Bronchial epithelial cell (primary cell): ENCODE results near the gene DNAAF5. TPM values are rescaled to one million over a fixed set of nuclear protein-coding genes. Genes with fewer than 3 reads are reported as not detected.

Source experiments
- DNase-seq: peaks from one replicate; pipeline ENCODE4 v3.0.0-alpha.2; 2010; ENCODE audit warnings: low read depth
- FAIRE-seq: peaks from 2 replicates; lab custom pipeline; 2011; peaks lifted over from hg19 to GRCh38; lab: Jason Lieb, UNC
- H3K27me3 ChIP-seq: 2 replicates; pipeline ENCODE4 v1.5.1; 2011; ENCODE audit warnings: low read length; ENCODE audit not compliant: control insufficient read depth, insufficient read depth
- H3K36me3 ChIP-seq: 2 replicates; pipeline ENCODE4 v1.5.1; 2011; ENCODE audit warnings: low read length; ENCODE audit not compliant: control insufficient read depth, insufficient read depth
- H3K4me3 ChIP-seq: 2 replicates; pipeline ENCODE4 v1.5.1; 2011; ENCODE audit warnings: mild to moderate bottlenecking, low read depth, low read length, control low read depth
- total RNA-seq: library from RNA; depleted of rRNA; stranded (reverse); fragments of >200 nt; gene quantifications from 2 replicates; pipeline ENCODE4 v1.2.1, GENCODE V29; 2014
- TF ChIP-seq, protein P1 (sequence below): IDR thresholded peaks from 2 replicates; pipeline ENCODE4 v1.5.1; 2011; ENCODE audit warnings: mild to moderate bottlenecking, moderate library complexity, low read length, control low read depth, inconsistent platforms; ENCODE audit not compliant: insufficient read depth, severe bottlenecking

The DNAAF5 gene
- total RNA-seq = 9.6 and 9.7 TPM in 2 replicates

DNA sequence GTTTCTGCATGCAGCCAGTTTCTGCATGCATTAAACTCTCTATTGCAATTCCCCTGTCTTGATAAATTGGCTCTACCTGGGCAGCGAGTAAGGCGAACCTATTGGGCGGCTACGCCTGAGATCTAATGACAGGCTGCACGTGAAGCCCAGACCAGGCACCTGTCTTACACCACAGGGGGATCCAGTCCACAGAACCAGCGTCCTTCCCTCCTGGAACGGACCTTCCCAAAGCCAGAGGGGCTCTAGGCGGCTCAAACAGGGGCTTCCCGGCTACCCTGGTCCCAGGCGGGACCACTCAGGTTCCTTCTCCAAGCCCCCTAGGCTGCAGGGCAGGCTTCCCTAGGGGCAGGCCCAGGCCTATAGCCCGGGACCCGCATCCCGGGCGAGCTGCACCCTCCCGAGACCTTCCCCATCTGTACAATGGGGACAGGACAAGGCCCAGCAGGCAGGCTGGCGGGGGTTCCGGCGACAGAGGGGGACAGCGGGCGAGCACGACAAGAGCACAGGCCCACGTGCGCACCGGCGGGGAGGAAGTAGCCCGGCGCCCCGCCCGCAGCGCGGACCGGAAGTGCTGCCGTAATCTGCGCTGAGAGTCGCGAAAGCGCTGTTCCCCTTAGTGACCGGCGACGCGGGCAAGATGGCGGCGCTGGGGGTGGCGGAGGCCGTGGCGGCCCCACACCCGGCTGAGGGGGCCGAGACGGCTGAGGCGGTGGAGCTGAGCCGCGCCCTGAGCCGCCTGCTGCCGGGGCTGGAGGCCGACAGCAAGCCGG, at the start of gene DNAAF5:
TSS of gene DNAAF5 (plus strand) at position 616 of the 770 bp plus-strand sequence. CDS start at position 638, 22 bp downstream.
- DNase-seq (peak; percentile 59), FAIRE-seq (no peak)
- Histone ChIP-seq H3K4me3 (peak within 1 kb of the TSS; percentile 48), H3K36me3 (no peaks in the 10 kb centered on the region), H3K27me3 (no peaks in the 10 kb centered on the region)
- TF ChIP-seq, protein P1, sequence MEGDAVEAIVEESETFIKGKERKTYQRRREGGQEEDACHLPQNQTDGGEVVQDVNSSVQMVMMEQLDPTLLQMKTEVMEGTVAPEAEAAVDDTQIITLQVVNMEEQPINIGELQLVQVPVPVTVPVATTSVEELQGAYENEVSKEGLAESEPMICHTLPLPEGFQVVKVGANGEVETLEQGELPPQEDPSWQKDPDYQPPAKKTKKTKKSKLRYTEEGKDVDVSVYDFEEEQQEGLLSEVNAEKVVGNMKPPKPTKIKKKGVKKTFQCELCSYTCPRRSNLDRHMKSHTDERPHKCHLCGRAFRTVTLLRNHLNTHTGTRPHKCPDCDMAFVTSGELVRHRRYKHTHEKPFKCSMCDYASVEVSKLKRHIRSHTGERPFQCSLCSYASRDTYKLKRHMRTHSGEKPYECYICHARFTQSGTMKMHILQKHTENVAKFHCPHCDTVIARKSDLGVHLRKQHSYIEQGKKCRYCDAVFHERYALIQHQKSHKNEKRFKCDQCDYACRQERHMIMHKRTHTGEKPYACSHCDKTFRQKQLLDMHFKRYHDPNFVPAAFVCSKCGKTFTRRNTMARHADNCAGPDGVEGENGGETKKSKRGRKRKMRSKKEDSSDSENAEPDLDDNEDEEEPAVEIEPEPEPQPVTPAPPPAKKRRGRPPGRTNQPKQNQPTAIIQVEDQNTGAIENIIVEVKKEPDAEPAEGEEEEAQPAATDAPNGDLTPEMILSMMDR = no peak

DNA sequence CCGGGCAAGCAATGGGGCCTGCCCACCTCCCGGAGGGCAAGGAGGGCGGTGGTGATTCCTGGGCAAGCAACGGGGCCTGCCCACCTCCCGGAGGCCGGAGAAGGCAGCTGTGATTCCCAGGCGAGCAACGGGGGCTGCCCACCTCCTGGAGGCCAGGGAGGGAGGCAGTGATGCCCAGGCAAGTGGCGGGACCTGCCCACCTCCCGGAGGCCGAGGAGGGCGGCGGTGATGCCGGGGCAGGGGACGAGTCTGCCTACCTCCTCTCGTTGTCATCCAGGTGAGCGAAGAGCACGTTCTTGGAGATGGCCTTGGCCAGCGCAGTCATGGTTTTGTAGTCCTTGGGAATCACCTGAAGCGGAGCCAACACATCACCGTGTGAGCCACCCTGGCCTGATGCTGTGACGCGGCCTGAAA, 49.5 kb upstream of the DNAAF5 start:
- H3K4me3 ChIP-seq = no peak overlapping the region
- TF ChIP-seq, protein P1 = no peak
- H3K36me3 ChIP-seq = peaks cover 2% of the 10 kb centered on the region
- FAIRE-seq (no peak), DNase-seq (no peak)
- no peaks in the 10 kb centered on the region for H3K27me3 ChIP-seq

DNA sequence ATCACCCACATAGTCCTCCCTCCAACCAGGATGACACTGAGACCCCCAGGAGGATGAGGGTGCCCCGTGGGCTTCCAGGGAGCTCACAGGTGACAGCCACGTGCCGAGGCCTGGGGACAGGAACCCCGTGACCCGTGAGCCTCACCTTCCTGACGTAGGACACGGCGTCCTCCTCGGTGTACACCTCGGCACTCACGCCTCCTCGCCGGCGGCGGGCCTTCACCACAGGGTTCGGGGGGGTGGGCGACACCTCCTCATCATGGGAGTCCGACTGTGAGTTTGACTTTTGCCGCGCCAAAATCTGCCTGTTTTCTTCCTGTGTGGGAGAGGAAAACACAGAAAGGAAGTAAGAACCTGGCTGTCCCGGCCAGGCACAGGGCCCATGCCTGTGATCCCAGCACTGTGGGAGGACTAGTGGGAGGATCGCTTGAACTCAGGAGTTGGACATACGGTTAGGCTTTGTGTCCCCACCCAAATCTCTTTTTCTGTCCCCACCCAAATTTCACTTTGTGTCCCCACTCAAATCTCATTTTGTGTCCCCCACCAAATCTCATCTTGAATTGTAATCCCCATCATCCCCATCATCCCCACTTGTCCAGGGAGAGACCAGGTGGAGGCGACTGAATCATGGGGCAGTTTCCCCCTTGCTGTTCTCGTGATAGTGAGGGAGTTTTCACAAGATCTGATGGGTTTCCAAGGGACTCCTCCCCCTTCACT, 45.9 kb upstream of the DNAAF5 start:
- H3K36me3 ChIP-seq = peaks cover 2% of the 10 kb centered on the region
- FAIRE-seq (no peak), DNase-seq (no peak)
- H3K27me3 ChIP-seq = no peaks in the 10 kb centered on the region
- TF ChIP-seq, protein P1 = no peak
- H3K4me3 ChIP-seq = no peak overlapping the region

DNA sequence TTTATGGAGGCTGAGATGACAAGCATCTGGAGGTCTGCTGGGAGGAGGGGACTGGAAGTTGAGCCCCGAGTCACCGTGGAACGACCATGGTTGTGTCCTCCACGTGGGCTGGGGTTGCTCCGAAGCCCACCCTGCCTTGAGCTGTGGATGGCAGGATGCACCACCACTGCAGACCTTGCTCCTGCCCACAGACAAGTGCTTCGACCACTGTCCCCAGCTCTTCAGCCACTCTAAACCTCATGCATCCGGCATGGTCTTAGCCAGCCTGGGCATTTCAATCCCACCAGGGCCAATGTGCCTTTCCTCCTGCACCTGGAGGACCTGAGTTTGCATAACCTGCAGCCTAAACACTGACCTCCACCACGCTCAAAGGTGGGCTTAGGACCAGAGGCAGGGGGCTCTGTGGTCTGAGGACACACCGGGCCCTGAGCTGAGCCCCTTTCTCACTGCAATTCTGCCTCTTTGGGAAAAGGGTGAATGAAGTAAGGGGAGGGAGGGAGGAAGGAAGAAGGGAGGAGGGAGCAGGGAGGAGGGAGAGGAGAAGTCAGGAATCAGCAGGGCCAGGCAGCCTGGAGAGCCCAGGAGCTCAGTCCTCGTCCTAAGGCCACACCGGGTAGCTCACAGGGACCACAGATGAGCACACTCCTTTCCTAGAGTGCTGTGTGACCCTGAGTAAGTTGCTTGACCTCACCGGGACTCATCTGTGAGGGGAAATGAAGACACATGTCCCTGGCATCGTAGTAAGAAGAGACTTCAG, 44.8 kb upstream of the DNAAF5 start:
- TF ChIP-seq, protein P1 = no peak
- no peaks in the 10 kb centered on the region for H3K36me3 ChIP-seq
- H3K27me3 ChIP-seq = no peaks in the 10 kb centered on the region
- H3K4me3 ChIP-seq = no peak overlapping the region
- DNase-seq (no peak), FAIRE-seq (no peak)

DNA sequence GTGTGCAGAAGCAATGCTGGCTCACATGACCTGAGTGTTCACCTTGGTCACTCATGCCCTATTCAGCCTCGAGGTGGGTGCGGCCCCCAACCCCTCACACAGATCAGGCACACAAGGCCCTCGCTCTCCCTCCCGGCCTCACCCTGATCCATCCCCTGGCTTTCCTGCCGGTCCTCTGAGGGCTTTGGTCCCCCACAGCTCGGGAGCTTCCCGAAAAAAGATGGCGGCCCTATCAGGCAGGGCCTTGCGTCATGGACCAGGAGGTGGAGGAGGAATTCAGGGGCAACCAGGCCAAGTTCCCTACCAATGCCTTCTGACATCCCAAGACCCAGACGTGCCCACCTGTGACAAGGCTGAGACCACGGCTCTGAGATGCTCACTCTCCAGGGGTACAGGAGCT, 43.7 kb upstream of the DNAAF5 start:
- H3K27me3 ChIP-seq = no peaks in the 10 kb centered on the region
- TF ChIP-seq, protein P1 = no peak
- no peak for DNase-seq
- H3K4me3 ChIP-seq = no peak overlapping the region
- H3K36me3 ChIP-seq = no peaks in the 10 kb centered on the region
- FAIRE-seq = peak; percentile 55
